ENCODE data around the gene PRKCB. TPM values are rescaled to one million over a fixed set of nuclear protein-coding genes. Genes with fewer than 3 reads are reported as not detected.
"Not testable (repeated sequence)": the region's sequence is repeated elsewhere in the genome, so short reads cannot be mapped to it uniquely, and the experiment has no call there.

PRKCB gene
- total RNA-seq, 4 donors from 2014 or later = 7.7 to 40.0 (median 12.2) TPM

- Histone ChIP-seq H3K4me1 (no peaks in the 10 kb centered on the region), H3K4me3 (no peak overlapping the region), H3K27me3 (no peaks in the 10 kb centered on the region), H3K27ac (no peak overlapping the region), H3K9me3 (no peaks in the 10 kb centered on the region), H3K36me3 (no peaks in the 10 kb centered on the region)
- TF ChIP-seq CTCF (IDR thresholded peaks at IDR 0.05) (no peak), POLR2A (IDR thresholded peaks at IDR 0.05) (no peak), EP300 (IDR thresholded peaks at IDR 0.05) (no peak), POLR2AphosphoS5 (IDR thresholded peaks at IDR 0.05) (no peak)
- 91% methylated on average over 5 of the region's 5 CpGs for WGBS
- no peak for DNase-seq (ENCODE audit: low spot score in 2 of 2)
Measured at GRCh38 chr16:23930791-23931190, 95.0 kb downstream of the PRKCB start.

- H3K4me3 ChIP-seq = no peak overlapping the region
- no peaks in the 10 kb centered on the region for H3K36me3 ChIP-seq
- no peak overlapping the region for H3K27ac ChIP-seq
Measured at GRCh38 chr16:23931199-23931598, 95.4 kb downstream of the PRKCB start.

GRCh38 chr16:23933650-23934049 lies 97.9 kb downstream of the PRKCB start:
- H3K27me3 ChIP-seq; H3K27ac ChIP-seq; H3K36me3 ChIP-seq; H3K4me3 ChIP-seq; H3K4me1 ChIP-seq; H3K9me3 ChIP-seq; DNase-seq (ENCODE audit: low spot score in 2 of 2): not testable (repeated sequence)
- WGBS = 82% methylated on average over 2 of the region's 2 CpGs

More at GRCh38 chr16:23931199-23931598, 95.4 kb downstream of the PRKCB start:
- DNase-seq (ENCODE audit: low spot score in 2 of 2) = no peak
- 72% methylated on average over 2 of the region's 2 CpGs for WGBS
- no peaks in the 10 kb centered on the region for H3K9me3 ChIP-seq
- H3K27me3 ChIP-seq = no peaks in the 10 kb centered on the region
- TF ChIP-seq POLR2A (IDR thresholded peaks at IDR 0.05) (no peak), POLR2AphosphoS5 (IDR thresholded peaks at IDR 0.05) (no peak), CTCF (IDR thresholded peaks at IDR 0.05) (no peak), EP300 (IDR thresholded peaks at IDR 0.05) (no peak)
- no peaks in the 10 kb centered on the region for H3K4me1 ChIP-seq

- no peak for TF ChIP-seq CTCF (IDR thresholded peaks at IDR 0.05)
- no peak for TF ChIP-seq POLR2A (IDR thresholded peaks at IDR 0.05)
- no peak for TF ChIP-seq EP300 (IDR thresholded peaks at IDR 0.05)
- TF ChIP-seq POLR2AphosphoS5 (IDR thresholded peaks at IDR 0.05) = no peak
- H3K4me3 ChIP-seq = no peak overlapping the region
- H3K9me3 ChIP-seq = no peaks in the 10 kb centered on the region
- H3K4me1 ChIP-seq = no peaks in the 10 kb centered on the region
- H3K36me3 ChIP-seq = no peaks in the 10 kb centered on the region
- H3K27me3 ChIP-seq = no peaks in the 10 kb centered on the region
- H3K27ac ChIP-seq = no peak overlapping the region
- DNase-seq (ENCODE audit: low spot score in 2 of 2) = no peak
- 82% methylated on average over 8 of the region's 8 CpGs for WGBS
Measured at GRCh38 chr16:23934610-23935236, 98.9 kb downstream of the PRKCB start.

GRCh38 chr16:23940111-23940510 lies 104.3 kb downstream of the PRKCB start:
- no peaks in the 10 kb centered on the region for H3K36me3 ChIP-seq
- no peaks in the 10 kb centered on the region for H3K27me3 ChIP-seq
- no peak for DNase-seq (ENCODE audit: low spot score in 2 of 2)
- H3K27ac ChIP-seq = no peak overlapping the region
- no peak overlapping the region for H3K4me3 ChIP-seq
- H3K4me1 ChIP-seq = no peaks in the 10 kb centered on the region
- TF ChIP-seq POLR2AphosphoS5 (IDR thresholded peaks at IDR 0.05) = no peak
- no peak for TF ChIP-seq EP300 (IDR thresholded peaks at IDR 0.05)
- TF ChIP-seq CTCF (IDR thresholded peaks at IDR 0.05) = no peak
- TF ChIP-seq POLR2A (IDR thresholded peaks at IDR 0.05) = no peak
- H3K9me3 ChIP-seq = no peaks in the 10 kb centered on the region

GRCh38 chr16:23941025-23941424 lies 105.2 kb downstream of the PRKCB start:
- TF ChIP-seq POLR2A (IDR thresholded peaks at IDR 0.05) = no peak
- no peak for TF ChIP-seq EP300 (IDR thresholded peaks at IDR 0.05)
- no peak for TF ChIP-seq CTCF (IDR thresholded peaks at IDR 0.05)
- TF ChIP-seq POLR2AphosphoS5 (IDR thresholded peaks at IDR 0.05) = no peak
- WGBS = 29% methylated on average over 1 of the region's 1 CpG
- no peak overlapping the region for H3K4me3 ChIP-seq
- no peak for DNase-seq (ENCODE audit: low spot score in 2 of 2)
- H3K36me3 ChIP-seq = no peaks in the 10 kb centered on the region
- no peak overlapping the region for H3K27ac ChIP-seq
- no peaks in the 10 kb centered on the region for H3K9me3 ChIP-seq
- H3K4me1 ChIP-seq = no peaks in the 10 kb centered on the region
- H3K27me3 ChIP-seq = no peaks in the 10 kb centered on the region
